PC-3 (cell line): ENCODE measurements around the gene SLC9A9. TPM values are rescaled to one million over a fixed set of nuclear protein-coding genes. Genes with fewer than 3 reads are reported as not detected.

Source experiments
- ATAC-seq: fragments of 200-7000 bp; cut with Tn5 transposase; 2 replicates; pipeline ENCODE4 v1.9.1; 2020; ENCODE audit warnings: mild to moderate bottlenecking, moderate library complexity
- BruUV-seq: library from RNA; stranded (reverse); fragments of 400-500 nt; replicated peaks from 2 replicates; lab custom pipeline; 2021; lab: Mats Ljungman, UMichigan
- CTCF ChIA-PET: fragments of 300-600 bp; sonication (Branson Sonifier 250); formaldehyde crosslinking; loops from one replicate; lab custom pipeline; 2022; ENCODE audit warnings: antibody characterized with exemption; lab: Charles Lee
- POLR2A ChIA-PET: fragments of 300-600 bp; sonication (Branson Sonifier 250); formaldehyde crosslinking; loops from one replicate; lab custom pipeline; 2022; ENCODE audit warnings: antibody characterized with exemption; ENCODE audit not compliant: unreplicated experiment; lab: Charles Lee
- DNase-seq: peaks from one replicate; pipeline ENCODE4 v3.0.0-alpha.2; 2015
- H2AFZ ChIP-seq: fragments of 300-600 bp; sonication (generic); 2 replicates; pipeline ENCODE4 v1.6.0; 2016; ENCODE audit warnings: antibody characterized with exemption, low read length
- H3F3A ChIP-seq: fragments of 300-600 bp; sonication (generic); one replicate; pipeline ENCODE4 v1.6.0; 2017; ENCODE audit warnings: antibody characterized with exemption, low read length, control low read depth, mild to moderate bottlenecking; ENCODE audit not compliant: unreplicated experiment
- H3K27ac ChIP-seq: fragments of 300-600 bp; sonication (generic); 2 replicates; pipeline ENCODE4 v1.5.1; 2016; ENCODE audit warnings: mild to moderate bottlenecking, low read length
- H3K27me3 ChIP-seq: fragments of 300-600 bp; sonication (generic); 2 replicates; pipeline ENCODE4 v1.6.1; 2016; ENCODE audit warnings: low read length, mixed read lengths
- H3K36me3 ChIP-seq: fragments of 300-600 bp; sonication (generic); 2 replicates; pipeline ENCODE4 v1.6.1; 2016; ENCODE audit warnings: low read depth, mixed run types, low read length, mixed read lengths
- H3K4me1 ChIP-seq: fragments of 300-600 bp; sonication (generic); 2 replicates; pipeline ENCODE4 v1.5.1; 2016; ENCODE audit warnings: low read length; ENCODE audit not compliant: insufficient read depth
- H3K4me2 ChIP-seq: fragments of 300-600 bp; sonication (generic); 2 replicates; pipeline ENCODE4 v1.6.0; 2016; ENCODE audit warnings: low read length
- H3K4me3 ChIP-seq: fragments of 300-600 bp; sonication (generic); 2 replicates; pipeline ENCODE4 v1.5.1; 2016; ENCODE audit warnings: mild to moderate bottlenecking, low read length, mixed read lengths
- H3K79me2 ChIP-seq: fragments of 300-600 bp; sonication (generic); 2 replicates; pipeline ENCODE4 v1.6.1; 2017; ENCODE audit warnings: low read length, mixed read lengths
- H3K9ac ChIP-seq: fragments of 300-600 bp; sonication (generic); 2 replicates; pipeline ENCODE4 v1.6.0; 2016; ENCODE audit warnings: mild to moderate bottlenecking, low read length
- H3K9me2 ChIP-seq: fragments of 300-600 bp; sonication (generic); replicated peaks from 2 replicates; pipeline ENCODE4 v1.6.1; 2016; ENCODE audit warnings: mixed run types, low read length, mixed read lengths
- H3K9me3 ChIP-seq: fragments of 300-600 bp; sonication (generic); 2 replicates; pipeline ENCODE4 v1.6.1; 2016; ENCODE audit warnings: low read length, mixed read lengths
- H4K20me1 ChIP-seq: fragments of 300-600 bp; sonication (generic); 2 replicates; pipeline ENCODE4 v1.6.1; 2016; ENCODE audit warnings: low read length, mixed read lengths
- EZH2 ChIP-seq: fragments of 300-600 bp; sonication (generic); IDR thresholded peaks from one replicate; pipeline ENCODE4 v1.6.1; 2017; ENCODE audit warnings: antibody characterized with exemption, mild to moderate bottlenecking, low read length; ENCODE audit not compliant: unreplicated experiment
- EZH2phosphoT487 ChIP-seq: fragments of 300-600 bp; sonication (generic); IDR thresholded peaks from 2 replicates; pipeline ENCODE4 v1.6.1; 2018; ENCODE audit warnings: mild to moderate bottlenecking, antibody characterized with exemption, low read length, borderline replicate concordance
- intact Hi-C: fragments of 100-400 bp; cut with micrococcal nuclease; formaldehyde crosslinking; loops from 2 replicates; pipeline ENCODE4 v1.9.0; 2023
- total RNA-seq: library from RNA; depleted of rRNA; stranded (reverse); fragments of >200 nt; gene quantifications from 2 replicates; pipeline ENCODE4 v1.2.3, GENCODE V29; 2014
- TF ChIP-seq, protein P1 (sequence below): fragments of 300-600 bp; sonication (generic); conservative IDR thresholded peaks from 2 replicates; pipeline ENCODE4 v1.5.1; 2017; ENCODE audit warnings: antibody characterized with exemption, low read depth, mild to moderate bottlenecking, low read length

The SLC9A9 gene
- total RNA-seq, 1 experiment from 2014 or later = 0.07 TPM

DNA sequence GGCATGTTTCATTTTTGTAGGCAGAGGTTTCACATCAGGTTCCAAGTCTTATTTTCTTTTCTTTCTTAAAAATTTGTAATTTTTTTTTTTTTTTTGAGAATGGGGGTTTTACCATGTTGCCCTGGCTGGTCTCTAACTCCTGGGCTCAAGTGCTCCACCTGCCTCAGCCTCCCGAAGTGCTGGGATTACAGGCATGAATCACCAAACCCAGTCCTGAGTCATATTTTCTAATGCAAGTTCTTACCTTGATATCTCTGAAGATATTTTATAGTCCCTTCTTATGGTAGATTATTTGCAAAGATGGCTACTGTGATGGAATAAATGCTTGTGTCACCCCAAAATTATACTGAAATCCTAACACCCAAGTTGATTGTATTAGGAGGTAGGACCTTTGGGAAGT lies 63.8 kb downstream of the SLC9A9 start:
- no peaks in the 10 kb centered on the region for H3K79me2 ChIP-seq
- H3K27ac ChIP-seq = no peak overlapping the region
- H3K27me3 ChIP-seq = no peaks in the 10 kb centered on the region
- no peaks in the 10 kb centered on the region for H3K36me3 ChIP-seq
- TF ChIP-seq EZH2 = no peak
- TF ChIP-seq, protein P1, sequence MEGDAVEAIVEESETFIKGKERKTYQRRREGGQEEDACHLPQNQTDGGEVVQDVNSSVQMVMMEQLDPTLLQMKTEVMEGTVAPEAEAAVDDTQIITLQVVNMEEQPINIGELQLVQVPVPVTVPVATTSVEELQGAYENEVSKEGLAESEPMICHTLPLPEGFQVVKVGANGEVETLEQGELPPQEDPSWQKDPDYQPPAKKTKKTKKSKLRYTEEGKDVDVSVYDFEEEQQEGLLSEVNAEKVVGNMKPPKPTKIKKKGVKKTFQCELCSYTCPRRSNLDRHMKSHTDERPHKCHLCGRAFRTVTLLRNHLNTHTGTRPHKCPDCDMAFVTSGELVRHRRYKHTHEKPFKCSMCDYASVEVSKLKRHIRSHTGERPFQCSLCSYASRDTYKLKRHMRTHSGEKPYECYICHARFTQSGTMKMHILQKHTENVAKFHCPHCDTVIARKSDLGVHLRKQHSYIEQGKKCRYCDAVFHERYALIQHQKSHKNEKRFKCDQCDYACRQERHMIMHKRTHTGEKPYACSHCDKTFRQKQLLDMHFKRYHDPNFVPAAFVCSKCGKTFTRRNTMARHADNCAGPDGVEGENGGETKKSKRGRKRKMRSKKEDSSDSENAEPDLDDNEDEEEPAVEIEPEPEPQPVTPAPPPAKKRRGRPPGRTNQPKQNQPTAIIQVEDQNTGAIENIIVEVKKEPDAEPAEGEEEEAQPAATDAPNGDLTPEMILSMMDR = no peak
- TF ChIP-seq EZH2phosphoT487 = no peak
- ChIA-PET POLR2A (no interaction called here), CTCF (no interaction called here)
- no peaks in the 10 kb centered on the region for H3F3A ChIP-seq
- no peaks in the 10 kb centered on the region for H3K9me2 ChIP-seq
- H3K9me3 ChIP-seq = no peaks in the 10 kb centered on the region
- H3K4me3 ChIP-seq = no peak overlapping the region
- no TSS peak for BruUV-seq
- H3K4me1 ChIP-seq = no peaks in the 10 kb centered on the region
- H3K4me2 ChIP-seq = no peak overlapping the region
- DNase-seq (peak; percentile 9), ATAC-seq (peak; percentile 27; the same call in 1 of the 2 replicates)
- no peaks in the 10 kb centered on the region for H4K20me1 ChIP-seq
- H2AFZ ChIP-seq = no peak overlapping the region
- no peak overlapping the region for H3K9ac ChIP-seq
- intact Hi-C loops = loop anchor here (5.0 kb wide), 1 partner anchor 63 kb away; the partner anchor contains the start of gene SLC9A9

GRCh38 chr3:143783851-143784370 lies 64.4 kb downstream of the SLC9A9 start:
- ChIA-PET POLR2A (no interaction called here), CTCF (no interaction called here)
- Histone ChIP-seq H3K4me2 (no peak overlapping the region), H3K79me2 (no peaks in the 10 kb centered on the region), H3K36me3 (no peaks in the 10 kb centered on the region), H3K4me1 (no peaks in the 10 kb centered on the region), H3K4me3 (no peak overlapping the region), H3K9me3 (no peaks in the 10 kb centered on the region), H3K9me2 (no peaks in the 10 kb centered on the region), H3K9ac (no peak overlapping the region), H4K20me1 (no peaks in the 10 kb centered on the region), H2AFZ (no peak overlapping the region), H3K27ac (no peak overlapping the region), H3F3A (no peaks in the 10 kb centered on the region), H3K27me3 (no peaks in the 10 kb centered on the region)
- DNase-seq (no peak), ATAC-seq (no peak; the same call in 1 of the 2 replicates)
- intact Hi-C loops = loop anchor here (5.0 kb wide), 1 partner anchor 63 kb away; the partner anchor contains the start of gene SLC9A9
- BruUV-seq = no TSS peak
- no peak for TF ChIP-seq EZH2
- TF ChIP-seq, protein P1 = no peak
- no peak for TF ChIP-seq EZH2phosphoT487

DNA sequence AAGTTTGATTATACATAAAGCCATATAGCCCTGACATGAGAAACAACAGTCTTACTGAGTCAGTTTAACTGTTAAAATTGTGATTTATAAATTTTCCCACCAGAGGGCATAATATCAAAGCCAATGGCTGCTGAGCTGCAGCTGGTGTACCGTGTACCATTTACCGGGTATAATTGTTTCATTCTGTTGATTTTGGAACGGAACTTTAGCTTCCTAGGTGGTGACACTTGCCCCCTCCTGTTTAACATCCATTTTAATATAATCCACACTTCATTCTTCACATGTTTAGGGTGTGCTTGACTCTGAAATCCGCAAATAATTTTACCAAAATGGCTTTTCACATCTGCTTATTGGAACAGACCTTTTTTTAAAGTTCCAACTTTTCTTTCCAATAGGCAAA lies 72.8 kb downstream of the SLC9A9 start:
- Histone ChIP-seq H3K9me2 (no peaks in the 10 kb centered on the region), H3K4me1 (no peaks in the 10 kb centered on the region), H3K4me3 (no peak overlapping the region), H3K27me3 (no peaks in the 10 kb centered on the region), H3F3A (no peaks in the 10 kb centered on the region), H3K36me3 (no peaks in the 10 kb centered on the region), H3K9ac (no peak overlapping the region), H3K9me3 (no peaks in the 10 kb centered on the region), H3K79me2 (no peaks in the 10 kb centered on the region), H2AFZ (peak overlapping the region; percentile 54), H3K4me2 (peak overlapping the region; percentile 27; the same call in 1 of the 2 replicates), H3K27ac (no peak overlapping the region), H4K20me1 (no peaks in the 10 kb centered on the region)
- peak; percentile 77 for ATAC-seq
- no peak for TF ChIP-seq EZH2
- TF ChIP-seq, protein P1 = peak; percentile 66
- no peak for TF ChIP-seq EZH2phosphoT487
- ChIA-PET CTCF (interaction anchor here (0.6 kb wide), 1 partner anchor 1993 kb away, joined by 3 read pairs; no protein-coding TSS in a partner anchor), POLR2A (no interaction called here)
- DNase-seq = peak; percentile 61
- BruUV-seq = no TSS peak
- intact Hi-C loops = loop anchor here (1.0 to 10.0 kb wide), 2 partner anchors 109 to 176 kb away; no protein-coding TSS in a partner anchor
